IMR-90 (cell line): Measurements from ENCODE around the gene PEF1. TPM values are rescaled to one million over a fixed set of nuclear protein-coding genes. Genes with fewer than 3 reads are reported as not detected.

Experiments used
- ATAC-seq: fragments of 200-7000 bp; cut with Tn5 transposase; 2 replicates; pipeline ENCODE4 v1.9.1; 2020; ENCODE audit warnings: low read depth, mild to moderate bottlenecking, moderate library complexity
- BruUV-seq: library from RNA; stranded (reverse); fragments of 400-500 nt; replicated peaks from 2 replicates; lab custom pipeline; 2021; lab: Mats Ljungman, UMichigan
- CTCF ChIA-PET: fragments of 300-600 bp; formaldehyde crosslinking; extraction: SDS; loops from one replicate; lab custom pipeline; 2021; ENCODE audit warnings: antibody characterized with exemption; lab: Yijun Ruan, JAX
- POLR2A ChIA-PET: fragments of 300-600 bp; sonication (Branson Sonifier 250); formaldehyde crosslinking; loops from one replicate; lab custom pipeline; 2022; ENCODE audit warnings: antibody characterized with exemption; ENCODE audit not compliant: unreplicated experiment; lab: Charles Lee
- DNase-seq: peaks from one replicate; pipeline ENCODE4 v3.0.0; 2013
- H2AFZ ChIP-seq: replicated peaks from 2 replicates; pipeline ENCODE3; 2013; ENCODE audit warnings: low read length, mild to moderate bottlenecking; ENCODE audit not compliant: poor library complexity
- H2AK5ac ChIP-seq: 2 replicates; pipeline ENCODE4 v1.6.1; 2013; ENCODE audit warnings: low read depth, low read length, inconsistent platforms
- H2AK9ac ChIP-seq: replicated peaks from 2 replicates; pipeline ENCODE3; 2013; ENCODE audit warnings: mild to moderate bottlenecking, low read depth, low read length, moderate library complexity; ENCODE audit not compliant: poor library complexity
- H2BK120ac ChIP-seq: 2 replicates; pipeline ENCODE4 v1.6.1; 2013; ENCODE audit warnings: low read depth, low read length, inconsistent platforms
- H2BK15ac ChIP-seq: 3 replicates; pipeline ENCODE4 v1.6.1; 2013; ENCODE audit warnings: low read depth, low read length, inconsistent platforms
- H2BK20ac ChIP-seq: 2 replicates; pipeline ENCODE4 v1.6.1; 2013; ENCODE audit warnings: low read depth, mild to moderate bottlenecking, inconsistent platforms, low read length, moderate library complexity
- H2BK5ac ChIP-seq: 2 replicates; pipeline ENCODE4 v1.6.1; 2013; ENCODE audit warnings: mild to moderate bottlenecking, low read depth, low read length, inconsistent platforms; ENCODE audit not compliant: poor library complexity, severe bottlenecking
- H3K14ac ChIP-seq: replicated peaks from 2 replicates; pipeline ENCODE4 v1.6.1; 2013; ENCODE audit warnings: low read depth, low read length, inconsistent platforms
- H3K18ac ChIP-seq: 2 replicates; pipeline ENCODE4 v1.6.1; 2013; ENCODE audit warnings: low read depth, low read length, control low read depth
- H3K23ac ChIP-seq: 2 replicates; pipeline ENCODE4 v1.6.1; 2013; ENCODE audit warnings: low read depth, low read length, inconsistent platforms
- H3K27ac ChIP-seq: 2 replicates; pipeline ENCODE4 v1.5.1; 2013; ENCODE audit warnings: mild to moderate bottlenecking, control low read depth, low read length; ENCODE audit not compliant: insufficient read depth
- H3K27me3 ChIP-seq: 2 replicates; pipeline ENCODE4 v1.6.1; 2013; ENCODE audit warnings: low read length; ENCODE audit not compliant: control insufficient read depth, insufficient read depth
- H3K36me3 ChIP-seq: 2 replicates; pipeline ENCODE4 v1.6.1; 2013; ENCODE audit warnings: low read length, mixed read lengths; ENCODE audit not compliant: control insufficient read depth, insufficient read depth
- H3K4ac ChIP-seq: 2 replicates; pipeline ENCODE4 v1.6.1; 2013; ENCODE audit warnings: low read depth, low read length, inconsistent platforms
- H3K4me1 ChIP-seq: 2 replicates; pipeline ENCODE4 v1.6.1; 2013; ENCODE audit warnings: low read length, mixed read lengths; ENCODE audit not compliant: control insufficient read depth, insufficient read depth
- H3K4me2 ChIP-seq: 2 replicates; pipeline ENCODE4 v1.6.1; 2013; ENCODE audit warnings: low read depth, mild to moderate bottlenecking, control low read depth, low read length, moderate library complexity
- H3K4me3 ChIP-seq: 2 replicates; pipeline ENCODE4 v1.5.1; 2013; ENCODE audit warnings: low read depth, mild to moderate bottlenecking, control low read depth, low read length, moderate library complexity; ENCODE audit not compliant: insufficient read depth
- H3K56ac ChIP-seq: 2 replicates; pipeline ENCODE4 v1.6.1; 2013; ENCODE audit warnings: low read length, inconsistent platforms; ENCODE audit not compliant: insufficient read depth; ENCODE audit errors: extremely low read depth
- H3K79me1 ChIP-seq, 2 experiments: 2 replicates each; pipeline ENCODE4 v1.6.1; 2013; ENCODE audit warnings: low read length in 2 of 2, inconsistent platforms in 1 of 2, low read depth in 1 of 2
- H3K9ac ChIP-seq: 2 replicates; pipeline ENCODE4 v1.6.1; 2013; ENCODE audit warnings: low read depth, low read length, control low read depth
- H3K9me1 ChIP-seq: 2 replicates; pipeline ENCODE4 v1.6.1; 2013; ENCODE audit warnings: low read length, inconsistent platforms; ENCODE audit not compliant: insufficient read depth
- H3K9me3 ChIP-seq: 2 replicates; pipeline ENCODE4 v1.6.1; 2013; ENCODE audit warnings: low read length; ENCODE audit not compliant: control insufficient read depth, insufficient read depth
- H4K20me1 ChIP-seq: 2 replicates; pipeline ENCODE4 v1.6.1; 2013; ENCODE audit warnings: low read length, inconsistent platforms; ENCODE audit not compliant: insufficient read depth
- H4K5ac ChIP-seq: 2 replicates; pipeline ENCODE4 v1.6.1; 2013; ENCODE audit warnings: mild to moderate bottlenecking, low read depth, low read length, control low read depth
- H4K8ac ChIP-seq, 2 experiments: 2 replicates each; pipeline ENCODE4 v1.6.1; 2013; ENCODE audit warnings: low read depth in 2 of 2, low read length in 2 of 2, control low read depth in 1 of 2, inconsistent platforms in 1 of 2
- H4K91ac ChIP-seq: 2 replicates; pipeline ENCODE4 v1.6.1; 2013; ENCODE audit warnings: low read depth, low read length, inconsistent platforms; ENCODE audit not compliant: insufficient read depth
- BHLHE40 ChIP-seq: fragments of 150-350 bp; IDR thresholded peaks from 2 replicates; pipeline ENCODE4 v1.6.1; 2016; ENCODE audit warnings: mild to moderate bottlenecking, low read depth, low read length
- CEBPB ChIP-seq: IDR thresholded peaks from 2 replicates; pipeline ENCODE4 v1.6.1; 2012; ENCODE audit warnings: low read depth, low read length, improper control_type of control experiment
- CHD1 ChIP-seq: IDR thresholded peaks from 2 replicates; pipeline ENCODE4 v1.6.1; 2012; ENCODE audit warnings: low read depth, low read length, improper control_type of control experiment
- FOS ChIP-seq: fragments of 150-350 bp; IDR thresholded peaks from 2 replicates; pipeline ENCODE4 v1.6.1; 2016; ENCODE audit warnings: low read depth, low read length
- MAFK ChIP-seq: IDR thresholded peaks from 2 replicates; pipeline ENCODE4 v1.6.1; 2012; ENCODE audit warnings: low read depth, low read length, improper control_type of control experiment
- MAZ ChIP-seq: IDR thresholded peaks from 2 replicates; pipeline ENCODE4 v1.6.1; 2012; ENCODE audit warnings: low read depth, mild to moderate bottlenecking, low read length, improper control_type of control experiment, moderate library complexity, borderline replicate concordance
- MXI1 ChIP-seq: IDR thresholded peaks from 2 replicates; pipeline ENCODE4 v1.6.1; 2012; ENCODE audit warnings: low read depth, mild to moderate bottlenecking, low read length, moderate library complexity, borderline replicate concordance
- NFE2L2 ChIP-seq: fragments of 150-350 bp; IDR thresholded peaks from 2 replicates; pipeline ENCODE4 v1.6.1; 2016; ENCODE audit warnings: low read depth, mild to moderate bottlenecking, low read length
- POLR2A ChIP-seq: IDR thresholded peaks from 2 replicates; pipeline ENCODE4 v1.6.1; 2012; ENCODE audit warnings: mild to moderate bottlenecking, low read depth, low read length
- RAD21 ChIP-seq: IDR thresholded peaks from 2 replicates; pipeline ENCODE4 v1.6.1; 2012; ENCODE audit warnings: low read length, improper control_type of control experiment
- RCOR1 ChIP-seq: IDR thresholded peaks from 2 replicates; pipeline ENCODE4 v1.6.1; 2012; ENCODE audit warnings: mild to moderate bottlenecking, low read length, improper control_type of control experiment; ENCODE audit not compliant: insufficient replicate concordance
- RFX5 ChIP-seq: IDR thresholded peaks from 2 replicates; pipeline ENCODE4 v1.8.0; 2012; ENCODE audit warnings: low read depth, mild to moderate bottlenecking, low read length, moderate library complexity
- SMC3 ChIP-seq: fragments of 150-350 bp; IDR thresholded peaks from 2 replicates; pipeline ENCODE4 v1.6.1; 2016; ENCODE audit warnings: low read depth, mild to moderate bottlenecking, antibody characterized with exemption, low read length, moderate library complexity
- WGBS, 2 experiments: methylation state at CpG; one replicate each; pipeline versions ENCODE4 v1.1.5 to v1.1.7; 2013; ENCODE audit warnings: missing lambda C conversion rate in 2 of 2; ENCODE audit not compliant: insufficient read length in 1 of 2; ENCODE audit errors: extremely low coverage in 2 of 2; 5-methylcytosine and 5-hydroxymethylcytosine counted together
- dilution Hi-C: fragments of 300-500 bp; cut with HindIII; formaldehyde crosslinking; loops from one replicate; pipeline ENCODE4 v1.14.3; 2018; ENCODE audit warnings: low sequenced_read_pairs; ENCODE audit not compliant: unreplicated experiment
- in situ Hi-C: fragments of 300-500 bp; cut with MboI; formaldehyde crosslinking; loops from 3 replicates; pipeline ENCODE4 v1.14.3; 2019; ENCODE audit warnings: low sequenced_read_pairs, inconsistent platforms, mixed read lengths
- intact Hi-C: fragments of 100-400 bp; cut with micrococcal nuclease; formaldehyde crosslinking; loops from 2 replicates; pipeline ENCODE4 v1.10.0; 2022
- polyA plus RNA-seq, 3 experiments: library from polyadenylated mRNA; depleted of rRNA; stranded (reverse); fragments of >200 nt; gene quantifications; 2 replicates each; pipeline ENCODE4 v1.2.3, GENCODE V29; 2012; ENCODE audit warnings: low replicate concordance in 1 of 3
- total RNA-seq: library from RNA; depleted of rRNA; stranded (reverse); fragments of >200 nt; gene quantifications from 2 replicates; pipeline ENCODE4 v1.2.3, GENCODE V29; 2012
- TF ChIP-seq, protein P1 (sequence below): conservative IDR thresholded peaks from 2 replicates; pipeline ENCODE4 v1.5.1; 2012; ENCODE audit warnings: mild to moderate bottlenecking, low read depth, low read length, improper control_type of control experiment
- TF ChIP-seq, protein P2 (sequence below): fragments of 150-350 bp; IDR thresholded peaks from 2 replicates; pipeline ENCODE4 v1.6.1; 2016; ENCODE audit warnings: low read depth, mild to moderate bottlenecking, low read length, moderate library complexity, borderline replicate concordance
- TF ChIP-seq, protein P3 (sequence below): fragments of 150-350 bp; IDR thresholded peaks from 2 replicates; pipeline ENCODE4 v1.6.1; 2017; ENCODE audit warnings: mild to moderate bottlenecking, antibody characterized with exemption, low read length, low read depth

Gene PEF1
- total and polyA plus RNA-seq, 2 of the 4 experiments (the other 2 are of a cell fraction): 84.2 to 104 TPM

DNA sequence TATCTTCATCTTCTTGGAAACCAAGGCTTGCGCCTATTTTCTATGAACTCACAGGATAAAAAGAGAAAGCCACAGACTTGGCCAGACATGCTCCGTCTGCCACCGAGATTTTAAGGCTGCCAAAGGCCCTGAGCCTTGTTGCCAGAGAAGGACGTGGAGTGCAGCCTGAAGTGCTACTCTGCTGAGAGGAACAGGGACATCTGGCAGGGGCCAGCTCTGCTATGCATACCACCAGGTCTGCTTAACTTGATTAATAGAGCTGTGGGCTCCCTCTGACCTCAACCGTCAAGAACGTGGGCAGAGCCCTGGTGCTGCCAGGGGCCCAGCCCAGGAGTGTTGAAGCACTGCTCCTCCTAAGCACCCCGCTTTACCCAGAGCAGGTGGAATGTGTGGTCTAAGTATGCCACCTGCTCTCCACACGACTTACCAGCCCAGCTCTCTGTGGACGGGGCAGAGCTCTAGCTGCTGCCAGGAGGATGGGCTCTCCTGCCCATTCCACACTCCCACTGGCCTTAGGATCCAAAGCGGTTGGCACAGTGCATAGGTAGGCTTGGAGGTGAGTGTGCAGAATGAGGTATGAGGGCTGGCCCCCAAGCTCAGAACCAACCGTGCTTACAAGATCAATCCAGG is 16.6 kb downstream of the PEF1 start:
- H3K56ac ChIP-seq: no peak overlapping the region
- no peak overlapping the region for H4K8ac ChIP-seq
- no peak overlapping the region for H2AK9ac ChIP-seq
- no peak overlapping the region for H3K18ac ChIP-seq
- TF ChIP-seq POLR2A (no peak), RAD21 (no peak), MXI1 (no peak), CHD1 (no peak), MAZ (no peak), BHLHE40 (no peak), CEBPB (no peak), SMC3 (no peak), RFX5 (no peak), NFE2L2 (no peak), RCOR1 (no peak), FOS (no peak), MAFK (no peak)
- TF ChIP-seq, protein P1, sequence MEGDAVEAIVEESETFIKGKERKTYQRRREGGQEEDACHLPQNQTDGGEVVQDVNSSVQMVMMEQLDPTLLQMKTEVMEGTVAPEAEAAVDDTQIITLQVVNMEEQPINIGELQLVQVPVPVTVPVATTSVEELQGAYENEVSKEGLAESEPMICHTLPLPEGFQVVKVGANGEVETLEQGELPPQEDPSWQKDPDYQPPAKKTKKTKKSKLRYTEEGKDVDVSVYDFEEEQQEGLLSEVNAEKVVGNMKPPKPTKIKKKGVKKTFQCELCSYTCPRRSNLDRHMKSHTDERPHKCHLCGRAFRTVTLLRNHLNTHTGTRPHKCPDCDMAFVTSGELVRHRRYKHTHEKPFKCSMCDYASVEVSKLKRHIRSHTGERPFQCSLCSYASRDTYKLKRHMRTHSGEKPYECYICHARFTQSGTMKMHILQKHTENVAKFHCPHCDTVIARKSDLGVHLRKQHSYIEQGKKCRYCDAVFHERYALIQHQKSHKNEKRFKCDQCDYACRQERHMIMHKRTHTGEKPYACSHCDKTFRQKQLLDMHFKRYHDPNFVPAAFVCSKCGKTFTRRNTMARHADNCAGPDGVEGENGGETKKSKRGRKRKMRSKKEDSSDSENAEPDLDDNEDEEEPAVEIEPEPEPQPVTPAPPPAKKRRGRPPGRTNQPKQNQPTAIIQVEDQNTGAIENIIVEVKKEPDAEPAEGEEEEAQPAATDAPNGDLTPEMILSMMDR: no peak
- TF ChIP-seq, protein P2, sequence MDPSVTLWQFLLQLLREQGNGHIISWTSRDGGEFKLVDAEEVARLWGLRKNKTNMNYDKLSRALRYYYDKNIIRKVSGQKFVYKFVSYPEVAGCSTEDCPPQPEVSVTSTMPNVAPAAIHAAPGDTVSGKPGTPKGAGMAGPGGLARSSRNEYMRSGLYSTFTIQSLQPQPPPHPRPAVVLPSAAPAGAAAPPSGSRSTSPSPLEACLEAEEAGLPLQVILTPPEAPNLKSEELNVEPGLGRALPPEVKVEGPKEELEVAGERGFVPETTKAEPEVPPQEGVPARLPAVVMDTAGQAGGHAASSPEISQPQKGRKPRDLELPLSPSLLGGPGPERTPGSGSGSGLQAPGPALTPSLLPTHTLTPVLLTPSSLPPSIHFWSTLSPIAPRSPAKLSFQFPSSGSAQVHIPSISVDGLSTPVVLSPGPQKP: no peak
- TF ChIP-seq, protein P3, sequence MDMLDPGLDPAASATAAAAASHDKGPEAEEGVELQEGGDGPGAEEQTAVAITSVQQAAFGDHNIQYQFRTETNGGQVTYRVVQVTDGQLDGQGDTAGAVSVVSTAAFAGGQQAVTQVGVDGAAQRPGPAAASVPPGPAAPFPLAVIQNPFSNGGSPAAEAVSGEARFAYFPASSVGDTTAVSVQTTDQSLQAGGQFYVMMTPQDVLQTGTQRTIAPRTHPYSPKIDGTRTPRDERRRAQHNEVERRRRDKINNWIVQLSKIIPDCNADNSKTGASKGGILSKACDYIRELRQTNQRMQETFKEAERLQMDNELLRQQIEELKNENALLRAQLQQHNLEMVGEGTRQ: no peak
- H3K9me3 ChIP-seq: no peaks in the 10 kb centered on the region
- POLR2A ChIA-PET: no interaction called here
- H3K4me3 ChIP-seq: no peak overlapping the region
- H3K4ac ChIP-seq: no peak overlapping the region
- no peak overlapping the region for H3K4me2 ChIP-seq
- H2AK5ac ChIP-seq: no peak overlapping the region
- H3K36me3 ChIP-seq: peaks cover 36% of the 10 kb centered on the region
- no peak overlapping the region for H2AFZ ChIP-seq
- peaks cover 12% of the 10 kb centered on the region; the same call in 1 of the 2 replicates for H4K20me1 ChIP-seq
- dilution Hi-C loops: no loop called here
- H3K4me1 ChIP-seq: peaks cover 8% of the 10 kb centered on the region
- H3K9me1 ChIP-seq: peaks cover 11% of the 10 kb centered on the region; the same call in 1 of the 2 replicates
- intact Hi-C loops: no loop called here
- no peak overlapping the region for H3K23ac ChIP-seq
- peaks cover 4 to 9% of the 10 kb centered on the region in 2 experiments; a peak in 3 of 4 replicates for H3K79me1 ChIP-seq
- no peak overlapping the region for H2BK5ac ChIP-seq
- no peak overlapping the region for H4K91ac ChIP-seq
- CTCF ChIA-PET: no interaction called here
- H2BK120ac ChIP-seq: no peak overlapping the region
- BruUV-seq: no TSS peak
- no peak overlapping the region for H4K5ac ChIP-seq
- in situ Hi-C loops: no loop called here
- no peak for DNase-seq
- H2BK15ac ChIP-seq: no peak overlapping the region
- no peak overlapping the region for H3K27ac ChIP-seq
- H3K14ac ChIP-seq: no peak overlapping the region
- ATAC-seq: no peak
- no peaks in the 10 kb centered on the region for H3K27me3 ChIP-seq
- H2BK20ac ChIP-seq: no peak overlapping the region
- 70% methylated on average over 5 of the region's 11 CpGs; no CpG with 5 or more reads in 1 of the 2 experiments for WGBS, 2 experiments
- H3K9ac ChIP-seq: no peak overlapping the region
